ENCODE results near the gene VAV3. TPM values are rescaled to one million over a fixed set of nuclear protein-coding genes. Genes with fewer than 3 reads are reported as not detected.

VAV3 gene
- total and polyA plus RNA-seq, 2 of the 8 experiments (the other 6 are each of a cell fraction or from before 2014, with no cell fraction given) = 2.9 to 7.9 TPM

GRCh38 chr1:107643766-107644165, 321.2 kb downstream of the VAV3 start:
- H3K4ac ChIP-seq (replicated peaks; ENCODE audit: insufficient read length, low read depth, low read length) = no peak overlapping the region
- H2BK5ac ChIP-seq (ENCODE audit: low read depth, low read length) = no peak overlapping the region
- no peak overlapping the region for H4K91ac ChIP-seq (replicated peaks; ENCODE audit: insufficient read length, low read length)
- no peak overlapping the region for H2AFZ ChIP-seq (ENCODE audit: low read length)
- no peak overlapping the region for H2BK120ac ChIP-seq (replicated peaks; ENCODE audit: low read depth, low read length)
- H2AK5ac ChIP-seq (ENCODE audit: low read depth, low read length) = no peak overlapping the region
- H3K4me1 ChIP-seq (replicated peaks in 1 of 4; ENCODE audit: control insufficient read depth in 3 of 4, insufficient read depth in 4 of 4, low read length in 3 of 4) = 0 out of 7 replicates have a peak, but pooled peaks cover 0 to 2% (median 0%) of the 10 kb centered on the region in 4 experiments
- ChIA-PET CTCF (ENCODE audit: partially characterized antibody) (no interaction called here), POLR2A (ENCODE audit: partially characterized antibody) (no interaction called here)
- H3K23ac ChIP-seq (ENCODE audit: insufficient read length) = no peak overlapping the region
- no peak overlapping the region for H3K27ac ChIP-seq (ENCODE audit: low read depth, low read length)
- no peaks in the 10 kb centered on the region for H3K9me3 ChIP-seq (ENCODE audit: insufficient read depth in 2 of 2, low read depth in 1 of 2, low read length in 1 of 2)
- no peak overlapping the region for H2BK12ac ChIP-seq (ENCODE audit: low read depth, low read length)
- H3K4me2 ChIP-seq (ENCODE audit: insufficient read depth in 1 of 2, low read depth in 2 of 2, low read length in 2 of 2) = no peak overlapping the region
- no peak overlapping the region for H3K4me3 ChIP-seq (ENCODE audit: extremely low read depth in 1 of 4, insufficient read depth in 2 of 4, low read depth in 3 of 4, low read length in 4 of 4)
- no peak overlapping the region for H3K18ac ChIP-seq (ENCODE audit: extremely low read depth, low read length)
- H3K56ac ChIP-seq (replicated peaks; ENCODE audit: insufficient read length, low read depth, low read length) = no peak overlapping the region
- H2BK15ac ChIP-seq (ENCODE audit: low read length) = no peak overlapping the region
- no peak for DNase-seq (ENCODE audit: low read depth in 1 of 2, low spot score in 2 of 2)
- no peaks in the 10 kb centered on the region for H3K79me2 ChIP-seq (ENCODE audit: control insufficient read depth in 1 of 2, insufficient read depth in 2 of 2, low read length in 2 of 2)
- H3K23me2 ChIP-seq (ENCODE audit: low read depth, low read length) = no peaks in the 10 kb centered on the region
- H4K20me1 ChIP-seq (replicated peaks in 1 of 2; ENCODE audit: control insufficient read depth in 1 of 2, insufficient read depth in 2 of 2, low read length in 2 of 2) = no peaks in the 10 kb centered on the region
- no peaks in the 10 kb centered on the region for H3K79me1 ChIP-seq (ENCODE audit: low read depth, low read length)
- H2BK20ac ChIP-seq (ENCODE audit: low read length) = no peak overlapping the region
- H4K8ac ChIP-seq (ENCODE audit: extremely low read depth, insufficient read depth, low read length) = no peak overlapping the region
- no peaks in the 10 kb centered on the region for H3K36me3 ChIP-seq (ENCODE audit: control insufficient read depth in 2 of 4, insufficient read depth in 4 of 4, low read length in 3 of 4)
- WGBS, 2 experiments (ENCODE audit: extremely low coverage in 1 of 2, insufficient coverage in 1 of 2, insufficient read length in 1 of 2, insufficient replicate concordance in 2 of 2, low coverage in 1 of 2, low lambda C conversion rate in 2 of 2, missing lambda C conversion rate in 1 of 2) = 84% methylated on average over 1 of the region's 1 CpG; no CpG with 5 or more reads in 1 of the 2 experiments
- no peak overlapping the region for H3K9ac ChIP-seq (replicated peaks in 1 of 4; ENCODE audit: extremely low read depth in 1 of 4, low read depth in 3 of 4, low read length in 3 of 4)
- H3K27me3 ChIP-seq (replicated peaks in 1 of 4; ENCODE audit: control insufficient read depth in 3 of 4, extremely low read depth in 1 of 4, insufficient read depth in 3 of 4, low read length in 3 of 4) = no peaks in the 10 kb centered on the region
- no peak for FAIRE-seq
- H4K5ac ChIP-seq (ENCODE audit: insufficient read length, low read depth, low read length) = no peak overlapping the region
- H3K14ac ChIP-seq (ENCODE audit: insufficient read length) = no peak overlapping the region
- no peak for TF ChIP-seq CHD7 (IDR thresholded peaks at IDR 0.05; ENCODE audit: insufficient replicate concordance, low read length)
